GM20000 (cell line): ENCODE measurements around the gene EWSR1.

ENCODE experiments used
- DNase-seq: peaks from one replicate; pipeline ENCODE4 v3.0.0; 2012; ENCODE audit warnings: low spot score
- CTCF ChIP-seq: IDR thresholded peaks from 2 replicates; pipeline ENCODE4 v1.5.1; 2012; ENCODE audit warnings: mild to moderate bottlenecking, control low read depth; ENCODE audit errors: extremely low read depth, missing control alignments

Gene EWSR1

GRCh38 chr22:29329581-29329980 lies 61.5 kb downstream of the EWSR1 start:
- DNase-seq = no peak
- no peak for TF ChIP-seq CTCF

GRCh38 chr22:29330291-29330690 lies 62.2 kb downstream of the EWSR1 start:
- TF ChIP-seq CTCF = no peak
- DNase-seq = no peak

GRCh38 chr22:29330753-29331152 lies 62.7 kb downstream of the EWSR1 start:
- DNase-seq = no peak
- TF ChIP-seq CTCF = no peak

GRCh38 chr22:29331213-29331612 lies 63.1 kb downstream of the EWSR1 start:
- no peak for DNase-seq

GRCh38 chr22:29331658-29332300 lies 63.7 kb downstream of the EWSR1 start:
- TF ChIP-seq CTCF = no peak
- no peak for DNase-seq

More at GRCh38 chr22:29331213-29331612, 63.1 kb downstream of the EWSR1 start:
- TF ChIP-seq CTCF = no peak

GRCh38 chr22:29332886-29333496 lies 64.9 kb downstream of the EWSR1 start:
- no peak for DNase-seq
- no peak for TF ChIP-seq CTCF

- TF ChIP-seq CTCF = no peak
- no peak for DNase-seq
Measured at GRCh38 chr22:29334148-29334547, 66.1 kb downstream of the EWSR1 start.
